ENCODE results near the gene FBXL13. TPM values are rescaled to one million over a fixed set of nuclear protein-coding genes. Genes with fewer than 3 reads are reported as not detected.

Gene FBXL13
- total RNA-seq, 2 experiments from 2014 or later = 1.6 to 2.0 TPM

GRCh38 chr7:102934701-102935100 lies 139.9 kb downstream of the FBXL13 start:
- H3K4me1 ChIP-seq (ENCODE audit: insufficient read depth, low read length, poor library complexity, severe bottlenecking) = no peaks in the 10 kb centered on the region
- H3K9me3 ChIP-seq (ENCODE audit: low read length) = no peaks in the 10 kb centered on the region
- H3K27ac ChIP-seq (ENCODE audit: low read depth, low read length, poor library complexity, severe bottlenecking) = no peak overlapping the region
- H3K79me2 ChIP-seq (ENCODE audit: insufficient read depth, low read depth, low read length) = no peaks in the 10 kb centered on the region
- no peaks in the 10 kb centered on the region for H4K20me1 ChIP-seq (ENCODE audit: insufficient read depth, low read length)
- CTCF ChIA-PET (ENCODE audit: unreplicated experiment) = no interaction called here
- H3K4me3 ChIP-seq (ENCODE audit: low read depth, low read length, poor library complexity, severe bottlenecking) = no peak overlapping the region
- H3K4me2 ChIP-seq (ENCODE audit: low read length) = no peak overlapping the region
- no TSS peak for BruUV-seq (replicated peaks)
- POLR2A ChIA-PET = no interaction called here
- intact Hi-C loops (cut with micrococcal nuclease; ENCODE audit: unreplicated experiment) = no loop called here
- no peaks in the 10 kb centered on the region for H3K9me2 ChIP-seq (ENCODE audit: insufficient read depth, low read length)
- TF ChIP-seq EZH2phosphoT487 (IDR thresholded peaks at IDR 0.05; ENCODE audit: borderline replicate concordance, low read depth, low read length) = no peak
- no peak for TF ChIP-seq CTCF (conservative IDR thresholded peaks at IDR 0.05; ENCODE audit: low read length)
- DNase-seq (ENCODE audit: low spot score) = no peak
- no peak overlapping the region for H2AFZ ChIP-seq (ENCODE audit: low read length)
- H3K36me3 ChIP-seq (ENCODE audit: insufficient read depth, low read length) = no peaks in the 10 kb centered on the region

GRCh38 chr7:102934239-102934638 lies 140.4 kb downstream of the FBXL13 start:
- TF ChIP-seq EZH2phosphoT487 (IDR thresholded peaks at IDR 0.05; ENCODE audit: borderline replicate concordance, low read depth, low read length) (no peak), CTCF (conservative IDR thresholded peaks at IDR 0.05; ENCODE audit: low read length) (no peak)
- Histone ChIP-seq H3K9me2 (ENCODE audit: insufficient read depth, low read length) (no peaks in the 10 kb centered on the region), H3K79me2 (ENCODE audit: insufficient read depth, low read depth, low read length) (no peaks in the 10 kb centered on the region), H3K4me2 (ENCODE audit: low read length) (no peak overlapping the region), H3K27ac (ENCODE audit: low read depth, low read length, poor library complexity, severe bottlenecking) (no peak overlapping the region), H2AFZ (ENCODE audit: low read length) (no peak overlapping the region), H3K4me3 (ENCODE audit: low read depth, low read length, poor library complexity, severe bottlenecking) (no peak overlapping the region), H3K4me1 (ENCODE audit: insufficient read depth, low read length, poor library complexity, severe bottlenecking) (no peaks in the 10 kb centered on the region), H3K9me3 (ENCODE audit: low read length) (no peaks in the 10 kb centered on the region), H4K20me1 (ENCODE audit: insufficient read depth, low read length) (no peaks in the 10 kb centered on the region), H3K36me3 (ENCODE audit: insufficient read depth, low read length) (no peaks in the 10 kb centered on the region)
- ChIA-PET CTCF (ENCODE audit: unreplicated experiment) (no interaction called here), POLR2A (no interaction called here)
- no TSS peak for BruUV-seq (replicated peaks)
- no peak for DNase-seq (ENCODE audit: low spot score)
- intact Hi-C loops (cut with micrococcal nuclease; ENCODE audit: unreplicated experiment) = no loop called here

GRCh38 chr7:102933763-102934162 lies 140.8 kb downstream of the FBXL13 start:
- H3K4me2 ChIP-seq (ENCODE audit: low read length) = no peak overlapping the region
- H3K36me3 ChIP-seq (ENCODE audit: insufficient read depth, low read length) = no peaks in the 10 kb centered on the region
- no peak overlapping the region for H2AFZ ChIP-seq (ENCODE audit: low read length)
- H3K4me1 ChIP-seq (ENCODE audit: insufficient read depth, low read length, poor library complexity, severe bottlenecking) = no peaks in the 10 kb centered on the region
- H3K4me3 ChIP-seq (ENCODE audit: low read depth, low read length, poor library complexity, severe bottlenecking) = no peak overlapping the region
- intact Hi-C loops (cut with micrococcal nuclease; ENCODE audit: unreplicated experiment) = no loop called here
- no peaks in the 10 kb centered on the region for H3K9me3 ChIP-seq (ENCODE audit: low read length)
- no peak overlapping the region for H3K27ac ChIP-seq (ENCODE audit: low read depth, low read length, poor library complexity, severe bottlenecking)
- TF ChIP-seq EZH2phosphoT487 (IDR thresholded peaks at IDR 0.05; ENCODE audit: borderline replicate concordance, low read depth, low read length) (no peak), CTCF (conservative IDR thresholded peaks at IDR 0.05; ENCODE audit: low read length) (no peak)
- H4K20me1 ChIP-seq (ENCODE audit: insufficient read depth, low read length) = no peaks in the 10 kb centered on the region
- BruUV-seq (replicated peaks) = no TSS peak
- no peak for DNase-seq (ENCODE audit: low spot score)
- no peaks in the 10 kb centered on the region for H3K79me2 ChIP-seq (ENCODE audit: insufficient read depth, low read depth, low read length)
- H3K9me2 ChIP-seq (ENCODE audit: insufficient read depth, low read length) = no peaks in the 10 kb centered on the region
- ChIA-PET CTCF (ENCODE audit: unreplicated experiment) (no interaction called here), POLR2A (no interaction called here)

Measured in OCI-LY7 (cell line).